Measurements from ENCODE around the gene DUSP7.

- no peak for TF ChIP-seq BCL11A (tag by site-specific recombination; IDR thresholded peaks at IDR 0.05; ENCODE audit: low read depth)
- no peak for TF ChIP-seq CTCF (tag by site-specific recombination; IDR thresholded peaks at IDR 0.05)
- TF ChIP-seq ZBTB20 (tag by site-specific recombination; IDR thresholded peaks at IDR 0.05): no peak
- no peak for TF ChIP-seq GLIS2 (tag by site-specific recombination; IDR thresholded peaks at IDR 0.05)
- no peak for TF ChIP-seq ZNF664 (tag by site-specific recombination; IDR thresholded peaks at IDR 0.05)
- TF ChIP-seq YY1 (tag by site-specific recombination; IDR thresholded peaks at IDR 0.05): no peak
- TF ChIP-seq ATF2 (tag by site-specific recombination; IDR thresholded peaks at IDR 0.05; ENCODE audit: low read depth): no peak
- no peak for TF ChIP-seq AEBP2 (tag by site-specific recombination; IDR thresholded peaks at IDR 0.05; ENCODE audit: borderline replicate concordance)
- no peak for TF ChIP-seq PRDM10 (tag by site-specific recombination; IDR thresholded peaks at IDR 0.05)
These were observed 19.1 kb downstream of the DUSP7 start for GRCh38 chr3:52037291-52037690.

All from HEK293 (cell line).